ENCODE data around the gene RAD51B.

GRCh38 chr14:68542346-68542745, 722.8 kb downstream of the RAD51B start:
- TF ChIP-seq CTCF (IDR thresholded peaks at IDR 0.05) = no peak
- no peak for TF ChIP-seq POLR2A (IDR thresholded peaks at IDR 0.05)

Measured in thyroid gland (tissue), 4 donors.